Neural cell (in vitro differentiated cells): Measurements from ENCODE around the gene CDK3. TPM values are rescaled to one million over a fixed set of nuclear protein-coding genes. Genes with fewer than 3 reads are reported as not detected.

Experiments
- H2AFZ ChIP-seq: fragments of 200-600, 300-800 bp; sonication (generic), shearing (Covaris generic); 2 replicates; pipeline ENCODE4 v1.6.0; 2014; ENCODE audit warnings: low read depth, mild to moderate bottlenecking, antibody characterized with exemption, low read length, moderate library complexity
- H3F3A ChIP-seq: fragments of 200-600 bp; shearing (Covaris generic); 2 replicates; pipeline ENCODE4 v1.6.1; 2016; ENCODE audit warnings: mild to moderate bottlenecking, moderate library complexity, mixed read lengths, antibody characterized with exemption, low read length; ENCODE audit not compliant: insufficient read depth, poor library complexity, severe bottlenecking
- H3K27ac ChIP-seq: fragments of 200-600, 300-800 bp; sonication (generic), shearing (Covaris generic); 2 replicates; pipeline ENCODE4 v1.5.1; 2014; ENCODE audit warnings: mild to moderate bottlenecking, low read length, moderate library complexity
- H3K27me3 ChIP-seq: fragments of 300-800, 200-600 bp; sonication (generic), shearing (Covaris generic); 2 replicates; pipeline ENCODE4 v1.6.0; 2014; ENCODE audit warnings: mild to moderate bottlenecking, low read depth, low read length, moderate library complexity; ENCODE audit not compliant: insufficient read depth
- H3K36me3 ChIP-seq: fragments of 300-800, 200-600 bp; sonication (generic), shearing (Covaris generic); 2 replicates; pipeline ENCODE4 v1.5.1; 2014; ENCODE audit warnings: mild to moderate bottlenecking, antibody characterized with exemption, low read length, moderate library complexity; ENCODE audit not compliant: insufficient read depth
- H3K4me2 ChIP-seq: fragments of 300-800, 200-600 bp; sonication (generic), shearing (Covaris generic); 2 replicates; pipeline ENCODE4 v1.6.0; 2014; ENCODE audit warnings: mild to moderate bottlenecking, low read length
- H3K4me3 ChIP-seq: fragments of 300-800, 200-600 bp; sonication (generic), shearing (Covaris generic); 2 replicates; pipeline ENCODE4 v1.5.1; 2014; ENCODE audit warnings: mild to moderate bottlenecking, low read length, moderate library complexity
- H3K79me2 ChIP-seq: fragments of 200-600 bp; shearing (Covaris generic); replicated peaks from 2 replicates; pipeline ENCODE4 v1.6.0; 2014; ENCODE audit warnings: mild to moderate bottlenecking, low read length, moderate library complexity; ENCODE audit not compliant: insufficient read depth
- H3K9ac ChIP-seq: fragments of 300-800, 200-600 bp; sonication (generic), shearing (Covaris generic); 2 replicates; pipeline ENCODE4 v1.6.1; 2016; ENCODE audit warnings: mild to moderate bottlenecking, low read length, mixed read lengths
- H3K9me2 ChIP-seq: fragments of 200-600 bp; shearing (Covaris generic); 2 replicates; pipeline ENCODE4 v1.6.1; 2016; ENCODE audit warnings: mild to moderate bottlenecking, low read length, mixed read lengths; ENCODE audit not compliant: insufficient read depth
- H3K9me3 ChIP-seq: fragments of 200-600, 300-800 bp; sonication (generic), shearing (Covaris generic); 2 replicates; pipeline ENCODE4 v1.6.1; 2016; ENCODE audit warnings: mild to moderate bottlenecking, mixed run types, low read length, moderate library complexity, mixed read lengths
- H4K20me1 ChIP-seq: fragments of 200-600 bp; shearing (Covaris generic); 2 replicates; pipeline ENCODE4 v1.6.1; 2016; ENCODE audit warnings: mild to moderate bottlenecking, mixed run types; ENCODE audit not compliant: insufficient read depth
- CTCF ChIP-seq: fragments of 450-650 bp; IDR thresholded peaks from 2 replicates; pipeline ENCODE4 v1.5.1; 2014; ENCODE audit warnings: antibody characterized with exemption, mild to moderate bottlenecking, moderate library complexity; ENCODE audit not compliant: poor library complexity, severe bottlenecking
- EP300 ChIP-seq: fragments of 450-650 bp; conservative IDR thresholded peaks from 2 replicates; pipeline ENCODE4 v1.6.1; 2014; ENCODE audit warnings: antibody characterized with exemption, mild to moderate bottlenecking, moderate library complexity; ENCODE audit not compliant: poor library complexity, severe bottlenecking
- EZH2 ChIP-seq: fragments of 200-600, 300-800 bp; shearing (Covaris generic), sonication (generic); IDR thresholded peaks from 2 replicates; pipeline ENCODE4 v1.6.1; 2014; ENCODE audit warnings: antibody characterized with exemption, low read length, borderline replicate concordance, mild to moderate bottlenecking; ENCODE audit not compliant: insufficient read depth, poor library complexity, severe bottlenecking
- MXI1 ChIP-seq: fragments of 450-650 bp; conservative IDR thresholded peaks from 2 replicates; pipeline ENCODE4 v1.6.1; 2014; ENCODE audit warnings: antibody characterized with exemption, mild to moderate bottlenecking; ENCODE audit not compliant: poor library complexity, severe bottlenecking
- POLR2AphosphoS5 ChIP-seq: IDR thresholded peaks from 2 replicates; pipeline ENCODE4 v1.6.1; 2012
- RAD21 ChIP-seq: fragments of 450-650 bp; conservative IDR thresholded peaks from 2 replicates; pipeline ENCODE4 v1.6.1; 2014; ENCODE audit warnings: antibody characterized with exemption, mild to moderate bottlenecking, moderate library complexity
- REST ChIP-seq: IDR thresholded peaks from 2 replicates; pipeline ENCODE4 v1.6.1; 2012; ENCODE audit warnings: borderline replicate concordance
- SMC3 ChIP-seq: fragments of 450-650 bp; conservative IDR thresholded peaks from 2 replicates; pipeline ENCODE4 v1.6.1; 2014; ENCODE audit warnings: antibody characterized with exemption, mild to moderate bottlenecking, moderate library complexity; ENCODE audit not compliant: poor library complexity
- TAF1 ChIP-seq: IDR thresholded peaks from 2 replicates; pipeline ENCODE4 v1.6.1; 2012; ENCODE audit warnings: low read depth
- polyA plus RNA-seq: library from polyadenylated mRNA; depleted of rRNA; stranded (reverse); fragments of >200 nt; gene quantifications from 2 replicates; pipeline ENCODE4 v1.2.3, GENCODE V29; 2014

Gene CDK3
- polyA plus RNA-seq, 1 donor from 2014 or later = 29.2 TPM

DNA sequence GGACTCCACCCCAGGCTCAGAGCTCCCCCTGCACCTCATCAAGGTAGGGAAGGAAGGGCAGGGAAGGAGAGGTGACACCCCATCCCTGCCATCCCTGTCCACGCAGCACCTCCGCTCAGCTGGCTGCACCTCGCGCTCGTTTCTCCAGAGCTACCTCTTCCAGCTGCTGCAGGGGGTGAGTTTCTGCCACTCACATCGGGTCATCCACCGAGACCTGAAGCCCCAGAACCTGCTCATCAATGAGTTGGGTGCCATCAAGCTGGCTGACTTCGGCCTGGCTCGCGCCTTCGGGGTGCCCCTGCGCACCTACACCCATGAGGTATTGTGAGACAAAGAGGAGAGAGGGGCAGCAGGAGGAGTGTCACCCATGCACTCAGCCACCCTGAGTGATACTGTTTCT is 1.4 kb downstream of the CDK3 start:
- Histone ChIP-seq H3K9ac (no peak overlapping the region), H3K36me3 (no peaks in the 10 kb centered on the region), H3F3A (no peaks in the 10 kb centered on the region), H3K9me2 (no peaks in the 10 kb centered on the region), H3K9me3 (no peaks in the 10 kb centered on the region), H3K27me3 (no peaks in the 10 kb centered on the region), H3K4me3 (no peak overlapping the region), H3K4me2 (no peak overlapping the region), H3K27ac (no peak overlapping the region), H3K79me2 (no peaks in the 10 kb centered on the region), H2AFZ (no peak overlapping the region), H4K20me1 (no peaks in the 10 kb centered on the region)
- TF ChIP-seq SMC3 (no peak), REST (no peak)

- no peak overlapping the region for H3K9ac ChIP-seq
- no peaks in the 10 kb centered on the region for H3K36me3 ChIP-seq
- H2AFZ ChIP-seq = no peak overlapping the region
- no peaks in the 10 kb centered on the region for H3F3A ChIP-seq
- no peaks in the 10 kb centered on the region for H3K79me2 ChIP-seq
- H3K27ac ChIP-seq = no peak overlapping the region
- no peak overlapping the region for H3K4me2 ChIP-seq
- no peak overlapping the region for H3K4me3 ChIP-seq
- H3K27me3 ChIP-seq = no peaks in the 10 kb centered on the region
- no peaks in the 10 kb centered on the region for H3K9me3 ChIP-seq
- TF ChIP-seq SMC3 (no peak), EZH2 (no peak), TAF1 (no peak), POLR2AphosphoS5 (no peak), REST (no peak), MXI1 (no peak), CTCF (no peak), EP300 (no peak), RAD21 (no peak)
- no peaks in the 10 kb centered on the region for H4K20me1 ChIP-seq
- H3K9me2 ChIP-seq = no peaks in the 10 kb centered on the region
Observed at GRCh38 chr17:76003915-76004314, 3.3 kb downstream of the CDK3 start.
